Stimulated activated CD8-positive, alpha-beta memory T cell treated with anti-CD3 and anti-CD28 coated beads, Interleukin-2, amount 100 ng/mL, for 48 hours (primary cell): ENCODE measurements around the gene ST6GALNAC5.
"Not testable (repeated sequence)": the region's sequence is repeated elsewhere in the genome, so short reads cannot be mapped to it uniquely, and the experiment has no call there.

Experiments
- DNase-seq, 2 donors: peaks; one replicate each; pipeline ENCODE4 v3.0.0-alpha.2; 2020; ENCODE audit warnings: low read depth in 2 of 2

Gene ST6GALNAC5

DNA sequence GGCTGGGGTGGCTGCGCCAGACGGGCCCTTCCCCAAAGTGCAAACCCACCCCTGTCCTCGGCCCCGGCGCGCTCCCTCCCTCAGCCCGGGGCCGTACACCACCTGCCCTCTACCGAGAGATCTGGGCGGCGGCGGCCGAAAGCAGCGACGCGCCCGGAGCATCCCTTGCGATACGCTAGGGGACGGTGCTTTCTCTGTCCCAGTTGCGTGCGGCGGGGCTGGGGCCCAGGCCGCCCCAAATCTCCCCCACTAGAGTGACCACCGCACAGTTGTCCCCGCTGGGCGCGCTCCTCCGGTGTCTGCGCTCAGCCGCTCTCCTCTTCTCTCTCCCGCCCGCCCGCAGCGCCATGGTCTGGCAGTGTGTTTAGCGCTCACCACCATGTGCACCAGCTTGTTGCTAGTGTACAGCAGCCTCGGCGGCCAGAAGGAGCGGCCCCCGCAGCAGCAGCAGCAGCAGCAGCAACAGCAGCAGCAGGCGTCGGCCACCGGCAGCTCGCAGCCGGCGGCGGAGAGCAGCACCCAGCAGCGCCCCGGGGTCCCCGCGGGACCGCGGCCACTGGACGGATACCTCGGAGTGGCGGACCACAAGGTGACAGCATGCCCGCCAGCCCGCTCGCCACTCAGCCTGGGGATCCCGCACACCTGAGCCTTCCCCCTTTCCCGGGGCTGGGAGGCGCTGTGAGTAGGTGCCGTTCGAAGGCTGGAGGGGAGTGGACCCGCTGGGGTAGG, 1.0 kb downstream of the ST6GALNAC5 start:
- DNase-seq, result no peak

GRCh38 chr1:76868916-76869315, 1.6 kb downstream of the ST6GALNAC5 start:
- DNase-seq, result no peak

GRCh38 chr1:76870037-76870436, 2.8 kb downstream of the ST6GALNAC5 start:
- no peak for DNase-seq

GRCh38 chr1:76871355-76871974, 4.2 kb downstream of the ST6GALNAC5 start:
- DNase-seq, result no peak

GRCh38 chr1:76872944-76873343, 5.7 kb downstream of the ST6GALNAC5 start:
- DNase-seq, result no peak

DNA sequence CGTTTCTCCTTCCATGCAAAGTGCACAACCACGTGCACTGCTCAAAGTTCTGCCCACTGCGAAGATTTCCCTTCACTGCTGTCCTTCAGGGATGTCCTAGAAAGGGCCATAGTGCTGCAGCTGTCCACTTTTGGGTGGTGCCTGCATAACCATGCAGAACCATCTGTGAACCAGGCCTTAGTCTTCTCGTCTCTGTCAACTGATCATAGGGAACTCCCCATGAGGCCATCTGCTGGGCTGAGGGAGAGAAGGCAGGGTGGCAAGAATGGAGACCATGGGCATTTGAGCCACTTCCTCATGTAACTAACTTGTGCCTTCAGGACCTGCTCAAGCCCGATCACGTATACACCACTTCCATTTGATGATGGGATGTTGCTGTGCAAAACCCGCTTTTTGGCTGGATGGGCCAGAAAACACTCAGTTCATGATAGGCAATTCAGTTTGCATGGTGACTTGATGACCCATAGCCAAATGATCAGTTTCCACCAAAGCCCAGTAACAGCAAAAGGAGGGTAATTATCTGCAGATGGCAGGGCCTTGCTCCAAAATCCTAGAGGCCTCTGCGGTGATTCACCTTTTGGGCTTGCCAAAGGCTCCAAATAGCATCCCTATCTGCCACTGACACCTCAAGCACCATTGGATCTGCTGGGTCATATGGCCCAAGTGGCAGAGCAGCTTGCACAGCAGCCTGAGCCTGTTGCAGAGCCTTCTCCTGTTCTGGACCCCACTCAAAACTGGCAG, 9.5 kb downstream of the ST6GALNAC5 start:
- DNase-seq, result no peak

DNA sequence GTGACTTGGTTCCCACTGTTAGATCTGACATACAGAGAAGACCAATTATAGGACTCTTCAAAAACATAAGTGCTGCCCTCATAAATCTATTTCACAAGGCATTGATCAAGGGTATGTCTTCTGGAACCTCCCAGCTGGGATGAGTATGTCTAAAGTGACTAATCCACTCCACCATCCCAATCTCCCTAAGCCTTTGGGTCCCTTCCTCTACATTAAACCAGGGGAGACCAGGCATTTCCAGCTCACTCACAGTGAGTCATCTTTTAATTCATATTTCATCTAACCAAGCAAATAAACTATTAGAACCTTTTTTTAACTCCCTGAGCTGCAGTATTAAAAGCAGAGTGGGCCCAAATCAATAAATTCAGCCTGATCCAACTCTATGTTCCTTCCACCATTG, 11.7 kb downstream of the ST6GALNAC5 start:
- DNase-seq, result not testable (repeated sequence)

GRCh38 chr1:76881762-76882161, 14.5 kb downstream of the ST6GALNAC5 start:
- DNase-seq, result no peak

GRCh38 chr1:76891931-76892622, 24.8 kb downstream of the ST6GALNAC5 start:
- DNase-seq, result no peak

DNA sequence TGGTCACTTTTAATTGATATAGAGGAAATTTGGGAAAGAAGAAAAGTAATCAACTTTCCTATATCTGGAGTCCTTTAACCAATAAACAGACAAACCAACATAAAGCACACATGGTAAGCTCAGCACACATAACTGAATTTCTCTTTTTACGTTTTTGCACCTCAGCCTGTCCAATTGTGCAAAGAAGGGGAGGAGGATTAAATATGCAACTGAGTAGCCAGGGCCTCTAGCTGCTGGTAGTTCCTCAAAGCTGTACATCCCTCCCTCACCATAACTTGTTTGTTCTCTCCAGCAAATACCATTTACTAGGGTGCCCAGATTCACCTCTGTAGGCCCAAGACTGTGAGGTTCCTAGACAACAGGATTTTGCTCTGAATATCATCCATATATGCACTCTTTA, 25.4 kb downstream of the ST6GALNAC5 start:
- no peak for DNase-seq

DNA sequence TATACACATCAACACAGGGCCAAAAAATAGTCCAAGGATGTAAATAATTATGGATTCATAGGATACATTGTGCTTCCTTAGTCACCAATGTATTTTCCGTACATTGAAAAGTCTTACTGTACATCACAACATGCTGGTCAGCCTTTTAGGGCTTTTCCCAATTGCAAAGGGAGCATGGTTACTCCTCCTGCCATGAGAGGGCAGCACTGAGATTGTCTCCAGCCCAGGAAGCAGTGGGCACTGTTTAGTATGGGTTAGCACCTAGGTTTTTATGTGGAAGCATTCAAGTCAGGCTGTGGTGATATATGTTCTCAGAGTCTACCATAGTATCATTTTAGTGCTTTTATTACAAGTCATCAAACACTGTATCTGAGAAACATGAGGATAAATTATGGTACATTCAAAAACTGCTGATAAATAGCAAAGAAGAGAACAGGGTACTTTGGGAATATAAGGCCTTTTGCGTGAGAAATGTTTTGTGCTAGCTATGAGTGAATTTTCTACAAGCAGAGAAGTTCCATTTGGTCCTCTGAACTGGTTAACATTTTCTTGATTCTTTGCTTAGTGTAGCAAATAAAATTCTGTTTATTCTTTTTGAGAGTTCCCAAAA, 34.0 kb downstream of the ST6GALNAC5 start:
- peak in 1 of 2 donors; percentile 2 for DNase-seq

GRCh38 chr1:76905876-76906595, 38.8 kb downstream of the ST6GALNAC5 start:
- no peak for DNase-seq

- no peak for DNase-seq
Measured at GRCh38 chr1:76909311-76909710, 42.0 kb downstream of the ST6GALNAC5 start.

DNA sequence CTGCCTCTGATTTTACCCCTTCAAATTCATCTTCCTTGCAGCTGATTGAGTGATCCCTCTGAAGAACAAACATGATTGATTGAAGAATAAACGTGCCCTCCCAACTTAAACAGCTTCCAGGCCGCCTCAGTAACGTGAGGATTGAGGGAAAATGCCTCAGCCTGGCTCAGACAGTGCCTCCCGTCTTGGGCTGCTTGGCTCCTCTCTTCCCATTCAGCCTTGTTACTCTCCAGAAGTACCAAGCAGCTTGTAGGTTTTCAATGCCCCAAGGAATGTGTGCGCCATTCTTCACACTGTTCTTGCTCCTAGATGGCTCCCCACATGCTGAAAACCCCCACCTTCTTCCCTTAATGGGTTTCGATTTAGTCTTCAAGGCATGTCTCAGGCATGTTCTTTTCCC, 51.8 kb downstream of the ST6GALNAC5 start:
- DNase-seq, result no peak

GRCh38 chr1:76921590-76921989, 54.3 kb downstream of the ST6GALNAC5 start:
- DNase-seq, result no peak

DNA sequence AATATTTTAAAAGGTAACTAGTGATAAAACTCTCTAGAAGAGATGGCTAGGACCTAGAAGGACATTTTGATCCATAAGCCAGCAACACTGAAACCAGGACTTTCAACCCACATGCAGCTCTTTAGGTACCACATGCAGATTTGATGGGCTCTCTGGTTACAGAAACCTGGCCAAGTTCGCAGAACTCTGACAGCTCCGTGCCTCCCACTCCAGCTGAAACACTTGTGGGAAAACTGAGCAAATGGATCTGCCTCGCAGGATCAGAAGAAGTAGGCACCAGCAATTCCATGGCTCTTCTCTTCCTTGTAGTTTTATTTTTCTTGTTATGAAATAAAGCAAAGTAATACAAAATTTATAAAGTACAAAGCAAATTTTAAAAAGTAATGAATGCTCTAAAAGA, 58.5 kb downstream of the ST6GALNAC5 start:
- DNase-seq, result no peak

- DNase-seq, result no peak
Measured at GRCh38 chr1:76928522-76928921, 61.2 kb downstream of the ST6GALNAC5 start.

DNA sequence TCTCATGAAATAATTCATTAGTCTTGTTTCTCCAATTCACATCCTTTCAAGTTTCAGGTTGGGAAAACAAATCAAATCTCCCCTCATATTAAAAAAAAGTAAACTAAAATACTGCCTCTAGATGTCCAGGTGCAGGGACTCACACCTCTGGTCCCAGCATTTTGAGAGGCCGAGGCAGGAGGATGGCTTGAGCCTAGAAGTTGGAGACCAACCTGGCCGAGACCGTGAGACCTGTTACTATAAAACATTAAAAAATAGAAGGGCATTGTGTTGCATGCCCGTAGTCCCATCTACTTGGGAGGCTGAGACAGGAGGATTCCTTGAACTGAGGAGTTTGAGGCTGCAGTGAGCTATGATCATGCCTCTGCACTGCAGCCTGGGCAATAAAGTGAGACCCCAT, 61.9 kb downstream of the ST6GALNAC5 start:
- no peak for DNase-seq

DNA sequence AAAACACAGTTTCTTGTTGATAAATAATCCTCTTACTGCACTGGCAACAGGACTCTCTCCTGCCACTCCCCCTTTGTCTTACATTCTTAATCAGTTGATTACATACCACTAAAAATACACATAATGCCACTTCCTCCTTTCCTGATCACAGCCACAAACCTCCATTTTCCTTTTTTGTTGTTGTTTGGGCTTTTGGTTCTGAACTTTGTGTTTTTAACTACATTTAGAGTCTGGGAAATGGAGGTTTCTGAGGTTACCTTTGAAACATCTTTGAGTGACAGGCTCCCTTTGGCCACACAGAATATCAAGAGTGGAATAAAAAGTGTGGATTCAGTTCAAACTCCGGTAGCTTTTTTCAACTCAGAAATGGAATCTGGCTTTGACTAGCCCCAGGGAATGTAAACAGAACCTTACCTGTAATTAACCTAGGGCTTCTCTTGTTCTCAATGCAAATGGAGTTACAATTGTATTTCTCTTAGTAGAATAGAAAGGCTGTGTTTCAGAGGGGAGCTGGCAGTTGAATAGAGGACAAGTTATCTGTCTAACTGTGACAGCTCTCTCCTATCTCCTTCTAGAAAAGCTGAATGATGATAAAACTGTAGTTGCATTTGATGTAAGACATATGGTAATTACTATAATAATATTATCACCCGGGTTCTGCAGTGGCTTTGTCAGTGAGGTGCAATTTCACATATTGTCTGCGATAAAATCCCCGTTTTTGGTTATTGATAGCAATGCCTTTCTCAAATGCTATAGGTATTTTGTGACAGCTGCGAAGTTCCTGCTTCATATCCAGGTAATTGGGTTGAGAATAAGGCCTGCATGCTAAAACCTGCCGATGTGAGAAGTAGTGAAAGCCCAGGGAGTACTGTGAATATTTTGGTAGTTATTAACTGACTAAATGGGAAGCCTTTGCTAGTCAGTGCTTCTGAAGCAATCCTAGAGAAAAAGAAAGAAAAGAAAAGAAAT, 66.9 kb downstream of the ST6GALNAC5 start:
- no peak for DNase-seq

DNA sequence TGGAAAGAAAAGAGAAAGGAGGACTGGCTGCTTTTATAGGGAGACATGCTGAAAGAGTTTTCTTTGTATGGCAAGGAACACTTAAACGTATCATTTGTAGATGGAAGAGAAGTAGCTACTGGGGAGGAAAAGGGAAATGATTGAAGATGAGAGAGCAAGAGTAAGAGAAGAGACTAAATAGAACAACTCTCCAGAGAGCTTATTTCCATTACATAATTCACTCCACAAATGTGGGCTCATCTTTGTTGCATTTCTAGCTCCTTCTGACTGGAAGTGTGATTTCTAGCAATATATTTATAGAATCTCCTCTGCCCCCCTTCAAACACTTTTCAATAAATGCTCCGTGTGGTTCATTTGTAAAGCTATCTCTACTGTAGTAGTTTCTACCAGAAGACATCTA, 71.0 kb downstream of the ST6GALNAC5 start:
- no peak for DNase-seq
